Stimulated activated CD4-positive, alpha-beta T cell treated with anti-CD3 and anti-CD28 coated beads, Interleukin-1b, Interleukin-23, amount 100 ng/mL, for 24 hours (primary cell): ENCODE measurements around the gene FGFR4.

Source experiments
- DNase-seq, 4 experiments: peaks; one replicate each; pipeline ENCODE4 v3.0.0-alpha.2; 2020; ENCODE audit warnings: low read depth in 4 of 4, low spot score in 1 of 4

The FGFR4 gene

GRCh38 chr5:177100714-177101121, 14.0 kb downstream of the FGFR4 start:
- DNase-seq, result no peak

- no peak for DNase-seq
Measured at GRCh38 chr5:177103523-177104253, 17.0 kb downstream of the FGFR4 start.

DNA sequence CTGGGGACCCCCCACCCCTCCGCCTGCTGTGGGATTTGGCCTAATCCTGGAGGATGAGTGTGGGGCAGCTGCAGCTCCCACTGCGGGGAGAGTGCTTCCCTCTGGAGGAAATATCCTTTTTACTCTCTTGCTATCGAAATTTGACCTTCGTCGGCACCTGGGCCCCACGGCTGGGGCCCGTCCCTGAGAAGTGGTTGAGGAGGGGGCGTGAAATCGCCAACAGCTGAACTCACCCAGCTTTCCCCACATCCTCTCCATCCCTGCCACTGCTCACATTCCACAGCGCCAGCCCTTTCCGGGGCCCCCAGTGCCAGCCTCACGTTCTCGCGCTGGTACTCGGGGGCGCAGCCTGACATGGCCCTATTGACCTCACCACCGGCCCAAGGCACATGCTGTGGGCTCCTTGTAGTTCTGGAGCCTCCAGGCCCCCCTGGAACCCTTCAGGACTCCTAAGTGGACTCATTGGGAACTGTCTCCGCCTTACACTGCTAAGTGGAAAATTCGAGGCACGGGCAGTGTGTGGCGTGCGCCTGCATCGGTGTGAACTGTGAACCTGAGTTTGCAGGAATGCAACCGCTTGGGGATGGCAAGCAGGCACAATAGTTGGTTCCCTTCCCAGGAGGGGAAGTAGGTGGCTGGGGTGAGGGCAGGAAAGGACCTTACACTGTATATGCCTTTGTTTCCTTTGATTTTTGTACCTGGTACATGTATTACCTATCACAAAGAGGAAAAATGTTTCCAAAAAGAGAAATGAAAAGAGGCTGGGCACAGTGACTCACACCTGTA, 19.2 kb downstream of the FGFR4 start:
- DNase-seq, result no peak

GRCh38 chr5:177107159-177107558, 20.4 kb downstream of the FGFR4 start:
- DNase-seq, result no peak

GRCh38 chr5:177109810-177110209, 23.1 kb downstream of the FGFR4 start:
- DNase-seq, result no peak

- peak in 2 of 4 experiments; percentile 39 to 42 for DNase-seq
Measured at GRCh38 chr5:177111720-177112394, 25.1 kb downstream of the FGFR4 start.

DNA sequence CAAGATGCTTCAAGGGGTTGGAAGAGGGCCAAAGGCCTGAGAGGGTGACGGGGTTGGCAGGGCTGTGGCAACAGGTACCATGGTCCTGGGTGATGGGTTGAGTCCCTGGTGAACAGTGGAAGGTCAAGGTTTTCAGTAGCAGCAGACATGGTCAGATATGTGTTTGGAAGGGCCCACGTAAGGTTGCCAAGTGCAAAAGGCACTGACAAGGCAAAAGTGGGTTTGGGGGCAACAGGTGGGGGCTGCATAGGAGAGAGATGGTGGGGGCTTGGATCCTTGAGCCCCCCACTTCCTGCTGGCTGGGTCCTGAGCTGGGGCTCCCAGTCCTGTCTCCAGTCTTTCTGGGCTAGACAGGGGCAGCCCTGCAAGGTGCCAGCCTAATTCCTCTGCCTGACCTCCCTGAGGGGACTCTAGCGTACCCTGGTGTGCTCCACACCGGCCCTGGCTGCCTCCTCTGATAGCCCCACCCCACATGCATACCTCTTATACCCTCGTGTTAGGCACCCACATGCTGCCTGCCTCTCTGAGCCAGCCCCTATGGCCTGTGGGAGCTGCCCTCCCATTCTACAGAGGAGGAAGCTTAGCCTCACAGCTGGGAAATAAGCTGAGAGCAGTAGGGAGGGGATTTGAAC, 26.0 kb downstream of the FGFR4 start:
- DNase-seq, result no peak

GRCh38 chr5:177113566-177114424, 27.1 kb downstream of the FGFR4 start:
- peak; percentile 52 to 75 (median 62) for DNase-seq

- peak; percentile 52 to 78 (median 66) for DNase-seq
Measured at GRCh38 chr5:177116631-177117373, 30.1 kb downstream of the FGFR4 start.

DNA sequence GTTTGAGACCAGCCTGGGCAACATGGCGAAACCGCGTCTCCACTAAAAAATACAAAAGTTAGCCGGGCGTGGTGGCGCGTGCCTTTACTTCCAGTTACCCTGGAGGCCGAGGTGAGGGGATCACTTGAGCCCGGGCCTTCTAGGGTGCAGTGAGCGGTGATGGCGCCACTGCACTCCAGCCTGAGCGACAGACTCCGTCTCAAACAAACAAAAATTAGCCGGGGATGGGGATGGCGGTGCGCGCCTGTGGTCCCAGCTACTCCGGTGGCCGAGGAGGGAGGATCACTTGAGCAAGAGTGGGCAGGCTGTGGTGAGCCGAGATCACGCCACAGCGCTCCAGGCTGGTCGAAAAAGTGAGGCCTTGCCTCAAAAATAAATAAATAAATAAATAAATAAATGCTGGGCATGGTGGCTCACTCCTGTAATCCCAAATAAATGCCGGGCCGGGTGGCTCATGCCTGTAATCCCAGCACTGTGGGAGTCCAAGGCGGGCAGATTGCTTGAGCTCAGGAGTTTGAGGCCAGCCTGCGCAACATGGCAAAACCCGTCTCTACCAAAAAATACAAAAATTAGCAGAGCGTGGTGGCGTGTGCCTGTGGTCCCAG, 30.8 kb downstream of the FGFR4 start:
- no peak for DNase-seq

DNA sequence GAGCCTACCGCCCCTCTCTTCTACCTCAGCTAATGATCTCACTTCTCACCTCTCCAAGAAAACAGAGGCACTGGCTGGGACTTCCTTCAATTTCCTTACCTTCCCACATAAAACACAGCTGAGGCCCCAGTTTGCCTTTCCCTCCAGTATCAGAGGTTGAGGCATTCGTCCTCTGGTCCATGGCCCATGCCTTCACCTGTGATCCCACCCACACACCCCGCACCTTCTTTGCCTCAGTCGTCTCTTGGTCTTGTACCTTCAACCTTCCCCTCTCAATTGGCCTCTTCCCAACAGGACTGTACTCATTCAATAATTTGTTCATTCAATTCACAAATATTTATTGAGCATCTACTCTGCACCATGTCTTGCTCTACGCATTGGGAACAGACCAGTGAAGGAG, 35.9 kb downstream of the FGFR4 start:
- no peak for DNase-seq

- DNase-seq, result no peak
Measured at GRCh38 chr5:177123789-177124485, 37.2 kb downstream of the FGFR4 start.

DNA sequence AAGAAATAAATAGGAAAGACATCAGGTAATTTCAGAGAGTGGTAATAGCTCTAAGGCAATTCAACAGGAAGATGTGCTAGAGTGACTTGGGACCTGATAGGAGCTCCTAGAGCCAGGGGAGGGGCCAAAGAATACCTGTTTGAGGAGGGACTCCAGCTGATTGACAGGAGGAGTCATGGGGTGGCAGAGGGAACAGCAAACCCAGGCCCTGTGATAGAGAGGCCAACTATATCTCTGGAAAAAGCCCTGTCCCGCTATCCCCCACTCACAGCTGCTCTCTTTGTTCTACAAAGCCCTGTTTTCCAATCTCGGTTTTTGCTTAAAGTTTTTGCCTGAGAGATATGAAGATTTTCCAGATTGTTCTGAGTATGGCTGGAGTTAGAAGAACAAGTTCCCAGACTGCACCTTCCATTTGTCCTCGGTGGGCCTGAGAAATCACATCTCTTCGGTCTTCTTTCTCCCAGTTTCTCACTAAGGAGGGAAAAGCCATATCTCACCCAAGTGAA, 37.8 kb downstream of the FGFR4 start:
- DNase-seq, result no peak

DNA sequence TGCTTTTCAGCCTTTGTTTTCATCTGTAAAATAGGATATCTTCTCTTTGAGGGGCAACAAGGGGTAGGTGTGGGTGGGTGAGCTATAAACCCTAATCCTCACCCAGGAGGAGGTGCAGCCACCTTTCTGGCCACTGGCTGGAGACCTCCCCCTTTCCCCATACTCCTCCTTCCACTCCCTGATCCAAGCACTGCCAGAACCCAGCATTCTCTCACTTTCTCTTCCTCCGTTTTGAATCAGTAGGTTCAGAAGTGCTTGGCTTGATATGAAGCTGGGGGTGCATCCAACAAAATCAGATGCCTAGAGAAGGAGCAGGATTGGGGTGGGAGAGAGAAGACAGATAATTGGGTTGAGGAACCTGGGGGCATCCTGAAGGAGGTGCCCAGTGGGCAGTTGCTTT, 40.1 kb downstream of the FGFR4 start:
- no peak for DNase-seq

GRCh38 chr5:177128551-177128981, 41.9 kb downstream of the FGFR4 start:
- DNase-seq, result no peak

- no peak for DNase-seq
Measured at GRCh38 chr5:177130211-177131018, 43.7 kb downstream of the FGFR4 start.

DNA sequence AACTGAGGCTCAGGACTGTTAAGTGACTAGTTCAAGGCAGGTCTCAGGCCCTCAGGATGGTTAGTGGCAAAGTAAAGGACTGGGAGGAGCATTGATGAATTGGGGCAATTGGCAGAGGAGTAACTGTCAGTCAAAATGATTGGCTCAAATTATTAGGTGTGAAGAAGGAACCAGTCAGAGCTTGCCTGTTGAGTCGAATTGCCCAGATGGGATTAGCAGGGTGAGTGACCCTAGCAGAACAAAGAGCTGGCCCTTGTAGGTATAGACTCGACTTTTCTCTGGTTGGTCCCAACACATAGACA, 44.3 kb downstream of the FGFR4 start:
- DNase-seq, result no peak
